Right lobe of liver (tissue), 4 donors: Measurements from ENCODE around the gene UNKL.

Source experiments
- CTCF ChIP-seq, 4 donors: fragments of 200-600 bp in 3 of 4; fragments of 450-650 bp in 1 of 4; IDR thresholded peaks; one replicate each; pipeline versions ENCODE4 v1.5.1 to v1.8.0; 2016 to 2022; ENCODE audit warnings: antibody characterized with exemption in 4 of 4, mild to moderate bottlenecking in 2 of 4
- POLR2A ChIP-seq: fragments of 450-650 bp; IDR thresholded peaks from one replicate; pipeline ENCODE4 v1.6.1; 2017; ENCODE audit warnings: antibody characterized with exemption, mild to moderate bottlenecking
- donor health status: DM: no; HTN: no; CAD: no.
- donor health status: DM: no; HTN: no; CAD: no.
- donor health status: DM: no; HTN: yes; CAD: no.

DNA sequence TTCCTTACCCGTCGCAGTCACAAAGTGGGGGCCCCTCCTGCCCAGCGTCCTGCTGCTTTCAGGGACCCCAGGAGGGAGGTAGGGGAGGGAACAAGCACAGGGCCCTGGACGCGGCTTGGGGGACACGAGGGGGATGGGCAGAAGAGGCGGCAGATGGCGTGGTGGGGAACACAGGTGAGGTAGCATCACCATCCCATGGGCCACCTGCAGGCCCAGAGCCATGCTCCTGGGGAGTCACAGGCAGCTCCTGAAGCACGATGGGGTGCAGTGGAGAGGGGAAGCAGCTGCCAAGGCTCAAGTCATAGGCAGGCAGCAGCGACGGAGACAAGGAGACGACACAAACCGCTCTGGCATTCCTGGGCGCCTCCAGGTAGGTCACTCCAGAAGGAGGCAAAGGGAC lies 10.8 kb downstream of the UNKL start:
- TF ChIP-seq CTCF (IDR thresholded peaks at IDR 0.05) (no peak), POLR2A (no peak)
